ENCODE measurements around the gene URAD. TPM values are rescaled to one million over a fixed set of nuclear protein-coding genes. Genes with fewer than 3 reads are reported as not detected.
A peak's percentile ranks its signal among the peaks of the same experiment; 100 is the strongest.

Gene URAD
- total RNA-seq, 1 donor from 2014 or later, result not detected

DNA sequence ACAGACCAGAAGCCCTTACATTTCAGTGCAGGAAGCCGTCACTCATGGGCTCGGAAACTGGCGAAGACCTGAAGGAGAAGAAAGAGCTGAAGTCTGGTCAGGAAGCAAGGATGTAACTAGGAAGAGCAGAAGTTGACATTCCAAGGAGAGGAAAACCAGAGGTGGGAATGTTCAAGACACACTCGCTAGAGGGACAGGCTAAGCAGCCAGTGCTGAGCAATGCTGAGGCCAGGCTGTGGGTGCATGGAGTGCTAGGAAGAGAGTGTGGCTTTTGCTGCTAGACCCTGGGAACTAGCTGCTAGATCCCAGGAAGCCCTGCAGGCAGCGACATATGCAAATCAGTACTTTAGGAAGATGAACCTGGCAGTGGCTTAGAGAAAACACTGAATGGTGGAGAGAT, 12.1 kb upstream of the URAD start:
- no peak for DNase-seq

DNA sequence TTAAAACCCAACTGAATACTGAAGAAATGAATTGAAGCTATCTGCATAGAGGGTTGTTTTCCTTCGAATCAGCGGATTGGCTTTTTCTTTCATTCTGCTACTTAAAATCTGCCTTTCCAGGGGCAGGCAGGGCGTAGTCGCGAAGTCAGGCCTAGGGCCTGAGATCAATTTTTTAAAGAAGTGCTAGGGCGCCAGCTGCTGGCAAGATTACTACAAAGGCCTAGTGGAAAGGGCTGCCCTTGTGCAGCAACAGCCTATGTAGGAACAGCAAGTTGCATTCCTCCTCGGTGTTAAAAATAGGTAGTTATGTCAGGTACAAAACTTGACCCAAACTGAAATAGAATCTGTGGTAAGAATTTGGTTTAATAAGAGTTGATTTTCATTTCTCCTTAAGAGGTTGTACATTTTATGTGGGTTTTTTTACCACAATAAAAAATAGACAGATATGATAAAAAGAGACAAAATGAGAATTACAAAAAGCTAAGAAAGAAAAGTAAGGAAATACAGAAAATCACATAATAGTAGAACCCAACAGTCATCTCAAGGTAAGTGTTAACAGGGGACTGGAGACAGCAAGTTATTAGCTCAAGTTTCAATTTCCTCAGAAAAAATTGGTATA, 9.5 kb upstream of the URAD start:
- DNase-seq, result peak; percentile 62

DNA sequence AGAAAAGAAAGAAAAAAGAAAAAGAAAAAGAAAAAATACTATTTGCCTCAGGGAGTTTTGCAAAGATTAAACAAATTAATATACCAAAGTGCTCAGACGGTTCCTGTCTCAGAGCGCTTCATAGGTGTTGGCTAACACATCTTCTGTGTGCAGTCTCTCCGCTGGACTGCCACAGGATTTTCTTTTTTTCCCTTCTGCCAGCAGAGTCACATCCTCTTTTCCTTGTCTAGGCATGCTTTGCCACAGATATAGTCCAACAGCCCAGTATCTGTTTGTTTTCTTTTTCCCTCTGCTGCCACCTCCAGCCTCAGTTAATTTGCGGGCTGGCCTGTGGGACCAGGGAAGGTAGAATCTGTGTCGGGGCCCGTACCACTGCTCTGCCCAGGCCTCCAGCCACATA, 3.4 kb upstream of the URAD start:
- DNase-seq, result no peak

DNA sequence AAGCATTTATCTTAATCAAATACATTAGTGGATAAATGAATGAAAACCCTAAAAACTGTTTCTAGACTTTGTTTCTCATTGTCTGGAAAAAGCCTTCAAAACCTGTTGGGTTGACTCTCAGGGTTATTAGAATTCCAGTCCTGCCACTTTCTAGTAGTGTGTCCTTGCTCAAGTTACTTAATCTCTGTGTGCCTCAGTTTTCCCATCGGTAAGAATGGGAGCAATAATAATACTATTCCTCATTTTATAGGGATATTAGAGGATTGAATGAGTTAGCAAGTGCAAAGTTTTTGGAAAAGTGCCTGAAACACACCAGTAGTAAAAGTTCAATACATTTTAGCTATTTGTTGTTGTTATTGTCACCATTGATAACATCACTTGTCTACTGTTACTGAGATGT, 2.9 kb downstream of the URAD start:
- no peak for DNase-seq

DNA sequence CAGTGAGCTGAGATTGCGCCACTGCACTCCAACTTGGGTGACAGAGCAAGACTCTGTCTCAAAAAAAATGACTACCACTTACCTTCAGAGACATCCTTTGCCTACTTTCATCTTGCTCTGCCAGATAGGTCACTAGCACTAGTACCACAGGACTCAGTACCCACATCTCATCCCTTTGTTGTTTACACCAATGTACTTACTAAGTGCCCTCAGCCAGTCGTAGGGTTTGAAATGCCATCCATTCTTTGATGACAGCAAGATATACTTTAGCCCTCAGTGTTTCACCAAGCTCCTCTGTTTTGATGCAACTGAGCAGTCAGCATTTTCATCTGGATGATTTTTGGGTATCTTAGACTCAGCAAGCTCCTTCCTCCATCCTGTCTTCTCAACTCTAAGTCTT, 6.1 kb downstream of the URAD start:
- DNase-seq, result no peak

DNA sequence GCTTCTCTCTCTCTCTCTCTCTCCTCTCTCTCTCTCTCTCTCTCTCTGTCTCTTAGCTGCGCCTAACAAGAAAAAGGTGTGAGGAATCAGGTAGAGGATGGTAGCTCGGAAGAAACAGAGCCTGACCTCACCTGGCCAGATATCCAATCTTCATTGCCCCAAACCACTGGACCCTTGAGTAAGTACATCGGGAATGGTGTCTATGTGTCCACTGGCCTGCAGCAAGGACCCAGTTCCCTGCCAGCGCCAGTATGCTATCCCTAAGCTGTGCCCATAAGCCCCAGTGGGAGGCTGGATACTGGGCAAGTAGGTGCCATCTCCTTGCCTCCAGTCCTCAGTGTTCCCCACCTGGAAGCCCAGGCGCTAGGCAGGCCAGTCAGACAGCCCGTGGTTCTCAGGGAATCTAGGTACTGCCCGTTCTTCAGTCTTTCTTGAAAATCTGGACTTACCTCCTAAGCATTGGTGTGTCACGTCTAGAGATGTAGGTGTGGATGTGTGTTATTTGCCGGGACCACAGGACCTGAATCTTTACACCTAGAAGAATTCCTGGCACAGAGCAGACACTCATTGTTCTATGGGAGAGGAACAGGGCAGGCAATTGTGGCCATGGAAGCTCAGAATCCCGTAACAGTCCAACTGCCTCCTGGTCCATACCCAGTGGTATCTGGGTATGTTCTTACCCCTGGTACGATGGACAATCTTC, 7.3 kb downstream of the URAD start:
- no peak for DNase-seq

DNA sequence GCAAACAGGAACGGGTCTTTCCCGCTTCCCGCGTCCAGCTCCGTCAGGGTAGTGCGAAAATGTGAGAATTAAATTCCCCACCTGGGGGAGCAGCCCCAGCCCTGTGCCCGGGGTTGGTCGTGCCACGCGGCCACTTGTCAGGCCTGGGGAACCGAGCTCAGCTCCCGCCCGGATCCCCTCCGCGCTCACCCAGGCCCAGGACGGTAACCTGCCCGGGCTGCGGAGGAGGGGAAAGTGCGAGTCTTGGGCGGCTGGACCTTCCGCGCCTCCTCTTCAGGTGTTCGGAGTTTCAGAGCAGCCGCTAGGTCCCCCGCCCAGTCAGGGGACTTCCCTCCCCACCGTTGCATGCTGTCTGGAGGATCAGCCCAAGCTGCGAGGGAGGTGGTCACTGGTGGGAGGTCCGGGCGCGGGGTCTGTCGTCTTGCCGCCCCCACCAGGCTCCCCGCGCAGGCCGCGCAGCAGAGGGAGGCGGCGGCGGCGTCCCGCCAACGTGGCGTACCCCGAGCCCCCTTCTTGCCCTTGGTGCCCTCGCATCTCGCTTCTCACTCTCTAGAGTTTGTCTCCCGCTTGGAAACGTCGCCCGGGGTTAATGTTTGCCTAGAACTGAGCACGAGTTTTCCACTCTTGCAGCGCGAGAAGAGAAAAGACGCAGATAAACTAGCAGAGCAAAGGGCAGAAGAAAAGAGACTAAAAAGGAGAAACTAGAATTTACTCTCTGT, 8.1 kb downstream of the URAD start:
- DNase-seq, result no peak

DNA sequence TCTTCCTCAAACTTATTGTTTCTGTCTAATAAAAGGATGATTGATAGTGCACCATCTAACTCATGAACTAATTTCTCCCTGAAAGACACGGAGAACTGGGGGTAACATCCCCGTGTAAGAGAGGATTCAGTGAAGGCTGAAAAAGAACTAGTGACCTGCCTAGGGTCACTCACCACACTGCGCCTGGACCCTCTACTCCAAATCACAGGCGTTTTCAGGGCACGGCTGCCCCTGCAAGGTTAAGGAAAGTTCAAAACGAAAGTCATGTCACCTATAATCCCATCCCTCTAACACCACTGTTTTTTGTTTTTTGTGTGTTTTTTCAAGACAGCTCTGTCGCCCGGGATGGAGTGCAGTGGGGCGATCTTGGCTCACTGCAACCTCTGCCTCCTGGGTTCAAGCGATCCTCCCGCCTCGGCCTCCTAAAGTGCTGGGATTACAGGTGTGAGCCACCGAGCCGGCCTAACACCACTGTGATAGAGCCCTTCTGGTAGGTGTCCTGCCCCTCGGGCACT, 8.7 kb downstream of the URAD start:
- no peak for DNase-seq

DNA sequence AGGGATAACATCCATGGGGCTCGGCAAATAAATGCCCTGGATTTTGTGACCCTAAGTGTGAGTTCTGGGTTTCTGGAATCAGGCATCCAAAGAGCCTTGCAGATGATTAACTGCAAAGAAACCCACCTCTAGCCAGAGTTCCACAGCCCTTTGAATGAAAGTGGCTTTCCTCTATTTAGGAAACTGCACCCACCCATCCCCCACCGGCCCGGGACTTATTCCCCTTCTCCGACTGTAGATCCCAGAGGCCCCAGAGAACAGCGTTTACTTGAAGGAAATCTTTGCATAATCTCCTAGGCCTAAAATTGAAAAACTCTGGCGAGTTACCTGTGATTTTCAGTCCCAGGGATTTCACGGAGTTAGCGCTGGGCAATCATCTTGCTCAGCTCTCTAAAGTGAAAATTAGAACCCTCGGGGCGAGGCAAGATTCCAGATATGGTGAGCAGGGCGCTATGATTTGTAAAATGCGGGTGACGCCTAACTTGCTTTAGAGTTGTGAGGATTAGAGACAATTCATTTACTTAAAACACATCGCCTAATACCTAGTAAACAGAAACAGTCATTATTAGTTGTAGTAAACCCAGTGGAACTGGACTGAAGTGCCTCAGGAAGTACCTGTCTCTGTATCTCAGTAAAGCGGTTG, 9.4 kb downstream of the URAD start:
- DNase-seq, result no peak

DNA sequence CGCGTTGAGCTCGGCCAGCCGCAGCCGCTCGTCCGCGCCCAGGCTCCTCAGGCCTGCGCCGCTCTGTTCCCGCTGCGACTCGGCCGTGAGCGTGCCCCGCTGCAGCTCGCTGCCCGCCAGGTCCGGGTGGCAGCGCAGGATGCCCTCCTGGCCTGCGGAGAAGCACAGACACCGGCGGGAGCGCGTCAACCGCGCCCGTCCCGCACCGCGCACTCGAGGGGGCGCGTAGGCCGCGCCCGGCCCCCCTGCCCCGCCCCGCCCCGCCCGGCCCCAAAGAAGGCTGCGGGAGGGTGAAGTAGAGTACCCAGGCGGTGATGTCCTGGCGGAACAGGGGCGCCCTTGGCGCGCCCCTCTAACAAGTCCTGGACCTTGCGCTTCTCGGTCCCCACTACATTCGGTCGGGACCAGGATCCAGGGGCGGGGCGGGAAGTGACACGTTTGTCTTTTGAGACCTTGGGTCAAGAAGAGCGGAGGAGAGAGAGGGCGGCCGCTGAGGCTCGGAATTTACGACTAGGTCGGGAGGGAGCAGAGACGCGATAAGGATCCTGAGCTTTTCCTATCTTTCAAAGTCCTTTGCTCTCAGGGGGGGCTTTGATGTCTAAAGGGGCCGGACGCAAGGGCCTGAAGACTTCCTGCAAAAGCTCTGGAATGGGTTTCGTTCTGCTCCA, 10.1 kb downstream of the URAD start:
- no peak for DNase-seq

DNA sequence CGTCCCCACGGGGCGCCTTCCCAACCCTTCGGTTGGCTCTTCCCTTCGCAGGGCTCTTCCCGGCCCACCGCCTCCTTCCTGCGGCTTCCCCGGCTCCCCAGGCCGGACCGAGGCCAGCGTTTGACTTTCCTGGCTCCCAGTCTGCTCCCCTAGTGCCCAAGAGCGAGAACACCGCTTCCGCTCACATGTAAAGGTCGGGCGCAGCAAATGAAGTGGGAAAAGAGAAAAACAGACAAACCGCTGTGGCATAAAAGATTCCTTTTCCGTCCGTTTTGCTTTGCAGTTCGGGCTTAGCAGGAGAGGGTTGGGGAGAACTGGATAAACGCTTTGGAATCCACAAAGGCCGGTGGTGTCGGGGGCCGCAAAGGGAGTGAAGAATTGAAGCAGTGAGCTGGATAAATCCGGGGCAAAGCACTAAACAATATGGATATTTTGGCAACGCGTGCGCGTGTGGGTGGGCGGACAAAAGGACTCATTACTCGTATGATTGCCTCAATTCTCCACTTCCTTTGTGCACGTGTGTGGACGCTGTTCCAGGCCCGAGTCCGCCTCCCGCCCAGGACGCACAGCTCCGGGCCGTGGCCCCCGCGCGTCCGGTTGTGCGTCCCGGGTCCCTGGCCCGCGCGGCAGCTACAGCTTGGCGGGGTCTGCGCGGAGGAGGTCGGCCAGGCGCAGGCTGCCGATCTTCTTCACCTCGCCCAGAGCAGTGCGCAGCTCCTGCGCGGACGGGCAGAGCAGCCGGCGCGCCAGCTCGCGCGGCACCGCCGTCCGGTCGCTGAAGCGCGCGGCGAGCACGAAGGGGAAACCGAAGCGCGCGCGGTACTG, 10.8 kb downstream of the URAD start:
- no peak for DNase-seq

DNA sequence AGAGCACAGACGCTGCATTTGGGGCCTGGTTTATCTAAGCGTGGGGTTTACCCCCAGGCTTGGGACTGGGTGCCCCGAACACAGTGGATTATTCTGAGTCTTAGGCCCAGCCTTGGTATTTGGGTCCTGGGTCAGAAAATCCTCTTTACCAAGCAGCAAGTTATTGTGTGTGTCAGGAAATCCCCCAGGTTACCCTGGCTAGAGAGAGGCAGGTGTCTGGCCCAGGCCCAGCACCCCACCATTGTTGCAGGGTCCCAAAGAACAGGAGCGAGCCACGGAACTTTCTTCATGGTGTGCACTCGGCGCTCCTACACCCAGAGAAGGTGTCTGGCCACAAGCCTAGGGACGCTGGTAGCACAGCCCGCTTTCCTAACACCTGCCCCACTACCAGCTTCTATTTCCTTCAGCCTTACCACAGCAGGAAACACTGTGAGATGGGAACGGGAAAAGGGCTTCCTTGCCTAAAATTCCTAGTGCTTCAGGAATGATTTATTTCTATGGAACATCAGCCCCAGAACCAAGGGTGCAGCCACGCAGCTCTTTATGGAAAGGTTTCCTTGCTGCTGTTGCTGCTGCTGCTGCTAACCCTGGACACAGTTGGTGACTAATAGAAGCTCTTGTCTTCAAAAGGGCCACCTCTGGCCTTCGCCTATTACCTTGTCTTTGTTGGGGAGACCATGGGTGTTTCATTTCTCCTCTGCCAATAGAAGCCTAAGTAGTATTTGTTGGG, 12.0 kb downstream of the URAD start:
- no peak for DNase-seq

DNA sequence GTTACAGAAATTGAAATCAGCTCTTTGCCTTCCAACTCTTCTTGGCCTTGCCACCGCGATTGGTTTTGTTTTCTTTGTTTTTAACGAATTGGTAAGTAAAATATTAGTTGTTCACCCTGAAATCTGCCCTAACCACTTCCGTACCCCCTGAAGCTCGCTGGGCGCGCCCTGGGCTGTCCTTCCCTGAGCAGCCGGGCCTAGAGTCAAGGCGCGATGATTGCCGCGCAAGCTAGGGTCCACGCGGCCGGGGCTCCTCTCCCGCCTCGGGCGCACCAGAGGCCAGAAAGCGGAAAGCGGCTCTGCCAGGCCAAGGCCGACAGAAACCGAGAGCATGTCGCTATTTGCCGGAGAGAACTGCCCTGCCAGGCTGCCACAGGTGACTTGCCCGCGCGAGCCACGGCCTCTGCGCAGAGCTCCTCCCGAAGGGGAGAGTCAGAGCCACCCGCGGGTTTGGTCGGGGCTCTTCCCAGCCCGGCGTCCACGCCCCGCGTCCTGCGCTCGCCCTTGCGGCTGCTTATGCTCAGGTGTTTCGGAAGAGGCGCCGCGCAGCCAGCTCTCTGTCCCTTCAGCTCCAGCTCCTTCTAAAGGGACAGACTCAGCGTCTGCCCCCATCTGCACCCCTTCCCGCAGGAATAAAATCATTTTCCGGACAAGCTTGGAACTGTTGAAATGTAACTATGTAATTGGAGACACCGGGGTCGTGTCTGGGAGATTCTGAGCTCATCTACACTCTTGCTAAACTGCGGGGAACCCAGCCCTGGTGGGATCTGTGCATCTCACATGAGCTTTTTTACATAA, 12.7 kb downstream of the URAD start:
- DNase-seq, result no peak

DNA sequence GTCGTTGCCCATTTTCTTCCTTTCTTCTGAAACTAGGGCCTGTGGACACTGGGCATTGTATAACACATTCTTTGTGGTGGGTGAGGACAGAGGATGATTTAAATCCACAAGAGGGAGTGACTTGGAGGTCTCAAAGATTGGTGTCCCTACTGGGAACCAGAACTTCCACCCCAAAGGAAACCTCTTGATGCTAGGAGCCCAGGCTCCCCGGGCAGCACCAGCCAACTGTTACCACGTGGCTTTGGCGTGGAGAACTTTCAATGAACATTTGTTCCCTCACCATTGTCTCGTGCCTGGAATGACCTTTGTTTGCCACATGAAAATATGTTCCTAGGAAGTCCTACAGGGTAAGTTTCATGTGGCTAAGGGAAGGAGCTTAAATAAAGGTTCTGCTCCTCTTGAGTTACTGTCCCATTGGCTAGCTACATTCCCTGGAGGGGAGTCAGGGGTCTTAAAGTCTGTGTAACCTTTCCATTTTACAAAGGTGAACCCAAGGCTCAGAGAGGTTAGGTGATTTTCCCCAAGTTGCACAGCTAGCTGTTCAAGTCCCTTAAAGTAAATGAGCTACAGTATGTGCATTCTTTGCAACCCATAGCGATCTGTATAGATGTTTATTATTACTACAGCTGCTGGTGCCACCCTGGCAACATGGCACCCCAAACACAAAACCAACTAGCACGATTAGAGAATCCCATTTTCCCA, 14.4 kb downstream of the URAD start:
- DNase-seq, result no peak

DNA sequence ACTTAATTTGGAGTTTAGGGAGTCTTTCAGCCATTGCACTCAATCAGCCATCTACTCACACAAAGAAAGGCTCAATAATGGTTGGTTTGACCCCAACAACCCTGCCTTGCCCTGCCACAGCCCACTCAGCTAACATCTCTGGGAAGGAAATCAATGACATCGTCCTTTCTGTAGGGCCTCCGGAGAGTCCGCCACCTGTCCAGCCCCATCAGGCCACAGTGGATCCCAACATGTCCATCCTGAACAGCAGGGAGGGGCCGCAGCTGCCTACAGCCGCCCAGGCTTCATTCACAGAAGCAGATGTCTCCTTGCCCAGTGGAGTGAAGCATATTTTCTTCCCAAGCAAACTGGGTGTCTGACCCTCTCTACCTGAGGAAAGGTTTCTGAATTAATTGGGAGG, 15.2 kb downstream of the URAD start:
- DNase-seq, result no peak

DNA sequence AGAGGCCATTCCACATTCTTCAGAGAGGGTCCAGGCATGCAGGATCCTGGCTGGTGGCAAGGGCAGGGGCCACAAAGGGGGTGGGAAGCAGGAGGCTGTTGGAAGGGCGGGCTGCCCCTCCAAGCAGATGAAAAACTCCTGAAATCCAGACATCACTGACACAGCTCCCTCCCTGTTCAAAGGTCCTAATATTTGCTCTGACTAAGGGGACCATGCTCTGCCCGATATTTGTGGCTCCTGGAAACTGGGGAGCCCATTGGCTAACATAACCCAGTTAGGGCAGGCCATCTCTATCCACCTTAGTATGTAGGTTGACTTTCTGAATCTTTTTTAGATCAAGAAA, 16.0 kb downstream of the URAD start:
- DNase-seq, result no peak

DNA sequence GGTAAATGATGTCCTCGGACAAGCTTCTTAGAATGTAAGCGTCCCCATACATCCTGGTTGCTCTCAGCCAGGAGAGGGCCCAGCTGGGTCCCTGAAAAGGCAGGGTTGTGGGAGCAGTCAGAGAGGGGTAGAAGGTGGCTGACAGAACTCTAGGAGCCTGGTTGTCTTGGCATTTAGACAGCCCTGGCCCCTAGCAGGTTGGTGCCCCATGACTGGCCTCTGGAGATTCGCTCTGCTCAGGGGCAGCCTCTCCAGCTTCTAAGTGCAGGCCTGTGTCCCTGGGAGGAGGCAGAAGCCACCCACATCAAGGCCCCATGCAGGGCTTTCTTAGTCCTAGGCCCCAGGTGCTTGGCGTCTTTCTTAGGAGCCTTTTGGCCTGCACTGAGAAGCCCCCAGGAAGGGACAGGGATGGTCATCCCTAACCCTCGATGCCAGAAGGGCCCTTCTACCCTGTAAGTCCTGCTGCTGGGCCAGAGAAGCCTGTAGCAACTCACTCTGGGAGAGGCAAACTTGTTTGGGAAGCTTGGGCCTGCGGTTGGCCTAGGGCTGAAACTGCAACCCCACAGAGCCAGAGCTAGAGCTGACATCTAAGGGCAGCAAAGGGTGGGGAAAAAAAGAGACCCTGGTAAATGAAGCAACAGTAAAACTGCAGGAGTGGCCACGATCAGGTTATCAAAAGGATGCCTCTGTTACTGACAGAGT, 16.6 kb downstream of the URAD start:
- no peak for DNase-seq

DNA sequence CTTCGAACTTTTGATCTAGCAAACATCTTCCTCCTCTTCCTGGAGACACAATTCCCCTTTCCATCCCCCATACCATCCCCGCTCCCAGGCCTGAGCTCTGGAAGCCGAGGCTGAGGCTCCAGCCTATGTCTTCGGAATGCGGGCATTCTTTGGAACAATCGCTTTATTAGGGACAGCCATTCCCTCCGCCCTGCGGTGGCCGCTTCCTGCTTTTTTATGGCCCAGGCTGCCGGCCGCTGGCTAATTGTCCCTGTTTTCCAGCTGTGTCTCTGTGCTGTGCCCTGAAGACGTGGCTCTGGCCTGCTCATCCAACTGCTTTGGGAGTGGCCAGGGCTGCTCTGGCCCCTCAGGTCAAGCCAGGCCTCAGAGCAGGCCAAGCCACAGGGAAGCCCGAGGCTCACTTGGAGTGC, 17.3 kb downstream of the URAD start:
- DNase-seq, result no peak
